IMR-90 (cell line): Measurements from ENCODE around the gene USP4. TPM values are rescaled to one million over a fixed set of nuclear protein-coding genes. Genes with fewer than 3 reads are reported as not detected.

ENCODE experiments used
- ATAC-seq: fragments of 200-7000 bp; cut with Tn5 transposase; 2 replicates; pipeline ENCODE4 v1.9.1; 2020; ENCODE audit warnings: low read depth, mild to moderate bottlenecking, moderate library complexity
- BruUV-seq: library from RNA; stranded (reverse); fragments of 400-500 nt; replicated peaks from 2 replicates; lab custom pipeline; 2021; lab: Mats Ljungman, UMichigan
- CTCF ChIA-PET: fragments of 300-600 bp; formaldehyde crosslinking; extraction: SDS; loops from one replicate; lab custom pipeline; 2021; ENCODE audit warnings: antibody characterized with exemption; lab: Yijun Ruan, JAX
- POLR2A ChIA-PET: fragments of 300-600 bp; sonication (Branson Sonifier 250); formaldehyde crosslinking; loops from one replicate; lab custom pipeline; 2022; ENCODE audit warnings: antibody characterized with exemption; ENCODE audit not compliant: unreplicated experiment; lab: Charles Lee
- DNase-seq: peaks from one replicate; pipeline ENCODE4 v3.0.0; 2013
- H2AFZ ChIP-seq: replicated peaks from 2 replicates; pipeline ENCODE3; 2013; ENCODE audit warnings: low read length, mild to moderate bottlenecking; ENCODE audit not compliant: poor library complexity
- H2AK5ac ChIP-seq: 2 replicates; pipeline ENCODE4 v1.6.1; 2013; ENCODE audit warnings: low read depth, low read length, inconsistent platforms
- H2AK9ac ChIP-seq: replicated peaks from 2 replicates; pipeline ENCODE3; 2013; ENCODE audit warnings: mild to moderate bottlenecking, low read depth, low read length, moderate library complexity; ENCODE audit not compliant: poor library complexity
- H2BK120ac ChIP-seq: 2 replicates; pipeline ENCODE4 v1.6.1; 2013; ENCODE audit warnings: low read depth, low read length, inconsistent platforms
- H2BK15ac ChIP-seq: 3 replicates; pipeline ENCODE4 v1.6.1; 2013; ENCODE audit warnings: low read depth, low read length, inconsistent platforms
- H2BK20ac ChIP-seq: 2 replicates; pipeline ENCODE4 v1.6.1; 2013; ENCODE audit warnings: low read depth, mild to moderate bottlenecking, inconsistent platforms, low read length, moderate library complexity
- H2BK5ac ChIP-seq: 2 replicates; pipeline ENCODE4 v1.6.1; 2013; ENCODE audit warnings: mild to moderate bottlenecking, low read depth, low read length, inconsistent platforms; ENCODE audit not compliant: poor library complexity, severe bottlenecking
- H3K14ac ChIP-seq: replicated peaks from 2 replicates; pipeline ENCODE4 v1.6.1; 2013; ENCODE audit warnings: low read depth, low read length, inconsistent platforms
- H3K18ac ChIP-seq: 2 replicates; pipeline ENCODE4 v1.6.1; 2013; ENCODE audit warnings: low read depth, low read length, control low read depth
- H3K23ac ChIP-seq: 2 replicates; pipeline ENCODE4 v1.6.1; 2013; ENCODE audit warnings: low read depth, low read length, inconsistent platforms
- H3K27ac ChIP-seq: 2 replicates; pipeline ENCODE4 v1.5.1; 2013; ENCODE audit warnings: mild to moderate bottlenecking, control low read depth, low read length; ENCODE audit not compliant: insufficient read depth
- H3K27me3 ChIP-seq: 2 replicates; pipeline ENCODE4 v1.6.1; 2013; ENCODE audit warnings: low read length; ENCODE audit not compliant: control insufficient read depth, insufficient read depth
- H3K36me3 ChIP-seq: 2 replicates; pipeline ENCODE4 v1.6.1; 2013; ENCODE audit warnings: low read length, mixed read lengths; ENCODE audit not compliant: control insufficient read depth, insufficient read depth
- H3K4ac ChIP-seq: 2 replicates; pipeline ENCODE4 v1.6.1; 2013; ENCODE audit warnings: low read depth, low read length, inconsistent platforms
- H3K4me1 ChIP-seq: 2 replicates; pipeline ENCODE4 v1.6.1; 2013; ENCODE audit warnings: low read length, mixed read lengths; ENCODE audit not compliant: control insufficient read depth, insufficient read depth
- H3K4me2 ChIP-seq: 2 replicates; pipeline ENCODE4 v1.6.1; 2013; ENCODE audit warnings: low read depth, mild to moderate bottlenecking, control low read depth, low read length, moderate library complexity
- H3K4me3 ChIP-seq: 2 replicates; pipeline ENCODE4 v1.5.1; 2013; ENCODE audit warnings: low read depth, mild to moderate bottlenecking, control low read depth, low read length, moderate library complexity; ENCODE audit not compliant: insufficient read depth
- H3K56ac ChIP-seq: 2 replicates; pipeline ENCODE4 v1.6.1; 2013; ENCODE audit warnings: low read length, inconsistent platforms; ENCODE audit not compliant: insufficient read depth; ENCODE audit errors: extremely low read depth
- H3K79me1 ChIP-seq, 2 experiments: 2 replicates each; pipeline ENCODE4 v1.6.1; 2013; ENCODE audit warnings: low read length in 2 of 2, inconsistent platforms in 1 of 2, low read depth in 1 of 2
- H3K9ac ChIP-seq: 2 replicates; pipeline ENCODE4 v1.6.1; 2013; ENCODE audit warnings: low read depth, low read length, control low read depth
- H3K9me1 ChIP-seq: 2 replicates; pipeline ENCODE4 v1.6.1; 2013; ENCODE audit warnings: low read length, inconsistent platforms; ENCODE audit not compliant: insufficient read depth
- H3K9me3 ChIP-seq: 2 replicates; pipeline ENCODE4 v1.6.1; 2013; ENCODE audit warnings: low read length; ENCODE audit not compliant: control insufficient read depth, insufficient read depth
- H4K20me1 ChIP-seq: 2 replicates; pipeline ENCODE4 v1.6.1; 2013; ENCODE audit warnings: low read length, inconsistent platforms; ENCODE audit not compliant: insufficient read depth
- H4K5ac ChIP-seq: 2 replicates; pipeline ENCODE4 v1.6.1; 2013; ENCODE audit warnings: mild to moderate bottlenecking, low read depth, low read length, control low read depth
- H4K8ac ChIP-seq, 2 experiments: 2 replicates each; pipeline ENCODE4 v1.6.1; 2013; ENCODE audit warnings: low read depth in 2 of 2, low read length in 2 of 2, control low read depth in 1 of 2, inconsistent platforms in 1 of 2
- H4K91ac ChIP-seq: 2 replicates; pipeline ENCODE4 v1.6.1; 2013; ENCODE audit warnings: low read depth, low read length, inconsistent platforms; ENCODE audit not compliant: insufficient read depth
- CHD1 ChIP-seq: IDR thresholded peaks from 2 replicates; pipeline ENCODE4 v1.6.1; 2012; ENCODE audit warnings: low read depth, low read length, improper control_type of control experiment
- MAFK ChIP-seq: IDR thresholded peaks from 2 replicates; pipeline ENCODE4 v1.6.1; 2012; ENCODE audit warnings: low read depth, low read length, improper control_type of control experiment
- MXI1 ChIP-seq: IDR thresholded peaks from 2 replicates; pipeline ENCODE4 v1.6.1; 2012; ENCODE audit warnings: low read depth, mild to moderate bottlenecking, low read length, moderate library complexity, borderline replicate concordance
- RCOR1 ChIP-seq: IDR thresholded peaks from 2 replicates; pipeline ENCODE4 v1.6.1; 2012; ENCODE audit warnings: mild to moderate bottlenecking, low read length, improper control_type of control experiment; ENCODE audit not compliant: insufficient replicate concordance
- USF2 ChIP-seq: fragments of 150-350 bp; IDR thresholded peaks from 2 replicates; pipeline ENCODE4 v1.6.1; 2017; ENCODE audit warnings: mild to moderate bottlenecking, antibody characterized with exemption, low read length, low read depth
- WGBS, 2 experiments: methylation state at CpG; one replicate each; pipeline versions ENCODE4 v1.1.5 to v1.1.7; 2013; ENCODE audit warnings: missing lambda C conversion rate in 2 of 2; ENCODE audit not compliant: insufficient read length in 1 of 2; ENCODE audit errors: extremely low coverage in 2 of 2; 5-methylcytosine and 5-hydroxymethylcytosine counted together
- dilution Hi-C: fragments of 300-500 bp; cut with HindIII; formaldehyde crosslinking; loops from one replicate; pipeline ENCODE4 v1.14.3; 2018; ENCODE audit warnings: low sequenced_read_pairs; ENCODE audit not compliant: unreplicated experiment
- in situ Hi-C: fragments of 300-500 bp; cut with MboI; formaldehyde crosslinking; loops from 3 replicates; pipeline ENCODE4 v1.14.3; 2019; ENCODE audit warnings: low sequenced_read_pairs, inconsistent platforms, mixed read lengths
- intact Hi-C: fragments of 100-400 bp; cut with micrococcal nuclease; formaldehyde crosslinking; loops from 2 replicates; pipeline ENCODE4 v1.10.0; 2022
- polyA plus RNA-seq, 3 experiments: library from polyadenylated mRNA; depleted of rRNA; stranded (reverse); fragments of >200 nt; gene quantifications; 2 replicates each; pipeline ENCODE4 v1.2.3, GENCODE V29; 2012; ENCODE audit warnings: low replicate concordance in 1 of 3
- total RNA-seq: library from RNA; depleted of rRNA; stranded (reverse); fragments of >200 nt; gene quantifications from 2 replicates; pipeline ENCODE4 v1.2.3, GENCODE V29; 2012
- TF ChIP-seq, protein P1 (sequence below): fragments of 150-350 bp; IDR thresholded peaks from 2 replicates; pipeline ENCODE4 v1.6.1; 2016; ENCODE audit warnings: low read depth, mild to moderate bottlenecking, low read length, moderate library complexity, borderline replicate concordance

The USP4 gene
- total and polyA plus RNA-seq, 2 of the 4 experiments (the other 2 are of a cell fraction): 29.9 to 42.3 TPM

GRCh38 chr3:49244581-49245205 is 95.2 kb downstream of the USP4 start:
- Histone ChIP-seq H3K4me3 (no peak overlapping the region), H3K9me1 (no peaks in the 10 kb centered on the region), H3K23ac (no peak overlapping the region), H4K5ac (no peak overlapping the region), H3K4me1 (no peaks in the 10 kb centered on the region), H2BK20ac (no peak overlapping the region), H4K8ac (no peak overlapping the region), H3K9ac (no peak overlapping the region), H2AK9ac (no peak overlapping the region), H4K20me1 (no peaks in the 10 kb centered on the region), H2AK5ac (no peak overlapping the region), H3K79me1 (no peaks in the 10 kb centered on the region), H3K36me3 (no peaks in the 10 kb centered on the region), H2BK5ac (no peak overlapping the region), H4K91ac (no peak overlapping the region), H3K9me3 (no peaks in the 10 kb centered on the region), H3K18ac (no peak overlapping the region), H2AFZ (no peak overlapping the region), H3K4me2 (no peak overlapping the region), H3K4ac (no peak overlapping the region), H3K27me3 (no peaks in the 10 kb centered on the region), H3K14ac (no peak overlapping the region), H3K56ac (no peak overlapping the region), H2BK15ac (no peak overlapping the region), H3K27ac (no peak overlapping the region), H2BK120ac (no peak overlapping the region)
- no peak for TF ChIP-seq MXI1
- no peak for TF ChIP-seq CHD1
- TF ChIP-seq, protein P1, sequence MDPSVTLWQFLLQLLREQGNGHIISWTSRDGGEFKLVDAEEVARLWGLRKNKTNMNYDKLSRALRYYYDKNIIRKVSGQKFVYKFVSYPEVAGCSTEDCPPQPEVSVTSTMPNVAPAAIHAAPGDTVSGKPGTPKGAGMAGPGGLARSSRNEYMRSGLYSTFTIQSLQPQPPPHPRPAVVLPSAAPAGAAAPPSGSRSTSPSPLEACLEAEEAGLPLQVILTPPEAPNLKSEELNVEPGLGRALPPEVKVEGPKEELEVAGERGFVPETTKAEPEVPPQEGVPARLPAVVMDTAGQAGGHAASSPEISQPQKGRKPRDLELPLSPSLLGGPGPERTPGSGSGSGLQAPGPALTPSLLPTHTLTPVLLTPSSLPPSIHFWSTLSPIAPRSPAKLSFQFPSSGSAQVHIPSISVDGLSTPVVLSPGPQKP: no peak
- TF ChIP-seq USF2: no peak
- TF ChIP-seq MAFK: no peak
- no peak for TF ChIP-seq RCOR1
- no peak for ATAC-seq
- ChIA-PET CTCF (interaction anchor here (0.7 kb wide), 1 partner anchor 11 kb away, joined by 3 read pairs; no protein-coding TSS in a partner anchor), POLR2A (no interaction called here)
- dilution Hi-C loops (no loop called here), in situ Hi-C loops (no loop called here), intact Hi-C loops (no loop called here)
- BruUV-seq: no TSS peak
- peak; percentile 10 for DNase-seq
- no CpG with 5 or more reads among the region's 1 CpG for WGBS, 2 experiments
